Stimulated activated naive CD4-positive, alpha-beta T cell (primary cell): Measurements from ENCODE around the gene GRM7.

Experiments used
- DNase-seq, 6 experiments: peaks; one replicate each; lab custom pipeline; 2025; lab: John Stamatoyannopoulos, UW

The GRM7 gene

GRCh38 chr3:7241584-7242302 is 380.8 kb downstream of the GRM7 start:
- no peak for DNase-seq

DNA sequence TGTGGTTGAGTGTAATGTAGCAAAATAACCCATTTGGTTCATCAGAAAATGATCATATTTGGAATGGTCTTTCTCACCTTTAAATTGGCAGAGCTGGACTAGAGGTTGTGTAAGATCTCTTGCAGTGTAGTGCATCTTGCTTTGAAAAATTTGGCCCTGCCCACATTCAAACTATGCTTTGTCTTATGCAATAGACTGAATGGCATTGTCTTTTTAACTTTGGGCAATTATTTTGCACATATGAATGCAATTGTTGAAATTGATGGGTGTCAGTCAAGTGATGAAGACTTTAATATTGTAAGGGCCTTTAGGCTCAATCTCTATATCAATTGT is 381.4 kb downstream of the GRM7 start:
- no peak for DNase-seq

GRCh38 chr3:7249493-7250076 is 388.7 kb downstream of the GRM7 start:
- DNase-seq, result no peak

GRCh38 chr3:7254251-7254650 is 393.3 kb downstream of the GRM7 start:
- DNase-seq, result no peak

DNA sequence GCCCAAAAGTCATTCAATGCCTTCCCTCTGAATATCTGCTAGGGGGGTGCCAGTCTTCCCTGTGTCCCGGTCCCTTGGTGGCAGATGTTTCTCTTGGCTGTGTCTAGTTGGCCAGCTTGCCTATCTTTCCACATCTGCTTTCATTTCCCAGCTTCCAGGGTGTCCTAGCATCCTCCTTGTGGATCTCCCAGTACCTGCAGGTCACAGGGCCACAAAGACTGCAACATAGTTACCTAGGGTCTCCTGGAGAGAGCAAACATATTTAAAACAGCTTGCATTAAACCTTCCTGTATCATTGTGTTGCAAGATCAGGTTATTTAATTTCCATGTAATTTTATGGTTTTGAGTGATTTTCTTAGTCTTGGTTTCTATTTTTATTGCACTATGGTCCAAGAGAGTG is 400.1 kb downstream of the GRM7 start:
- DNase-seq, result no peak

DNA sequence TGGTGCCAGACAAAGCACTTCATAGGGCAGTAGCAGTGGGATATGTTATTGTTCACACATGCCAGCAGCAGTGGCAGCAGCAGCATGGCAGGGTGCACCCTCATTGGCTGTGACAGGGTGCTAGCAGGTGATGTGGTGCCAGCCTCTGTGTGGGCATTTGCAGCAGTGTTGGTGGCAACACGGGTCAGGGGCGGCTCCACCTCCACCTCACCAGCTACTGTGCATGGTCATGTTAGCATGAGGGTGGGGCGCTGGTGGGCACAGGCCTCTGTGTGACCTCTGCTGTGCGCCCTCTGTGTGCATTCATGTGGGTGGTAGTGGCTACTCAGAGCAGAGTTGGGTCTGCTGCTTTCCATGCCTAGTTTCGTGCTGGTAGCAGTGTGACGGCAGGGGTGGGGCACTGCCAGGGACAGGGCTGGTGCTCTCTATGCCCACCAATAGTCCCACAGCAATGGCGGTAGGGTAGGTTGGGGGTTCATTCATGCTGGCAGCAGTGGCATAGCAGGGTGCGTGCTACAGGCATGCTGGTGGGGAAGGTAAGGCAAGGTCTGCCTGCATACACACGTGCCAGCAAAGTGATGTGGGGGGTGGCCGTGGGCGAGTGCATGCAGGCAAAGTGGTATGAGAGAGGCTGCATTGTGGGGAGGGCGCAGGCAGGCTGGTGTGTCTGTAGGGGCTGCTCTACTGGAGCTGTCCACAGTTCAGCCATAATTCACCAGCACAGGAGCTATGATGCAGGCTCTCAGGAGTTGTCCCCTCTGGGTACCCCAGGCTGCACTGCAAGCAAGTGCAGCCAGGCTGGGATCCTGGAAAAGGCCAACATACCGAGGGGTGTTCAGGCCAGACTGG is 402.7 kb downstream of the GRM7 start:
- no peak for DNase-seq

DNA sequence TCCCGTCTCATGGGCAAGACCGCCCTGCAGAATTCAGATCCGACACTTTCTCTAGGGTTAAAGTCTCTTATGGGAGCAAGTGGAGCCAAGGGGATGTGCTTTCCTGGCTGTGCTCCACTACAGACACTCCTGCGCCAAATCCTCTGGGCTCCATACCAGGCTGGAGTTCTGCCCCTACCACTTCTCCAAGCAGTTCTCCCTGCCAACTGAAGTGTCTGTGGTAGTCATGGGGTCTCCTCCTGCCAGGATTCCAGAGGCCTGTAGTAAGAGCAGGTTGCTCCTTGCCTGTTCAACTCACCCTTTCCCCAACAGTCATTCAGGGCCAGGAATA is 403.2 kb downstream of the GRM7 start:
- DNase-seq, result no peak

DNA sequence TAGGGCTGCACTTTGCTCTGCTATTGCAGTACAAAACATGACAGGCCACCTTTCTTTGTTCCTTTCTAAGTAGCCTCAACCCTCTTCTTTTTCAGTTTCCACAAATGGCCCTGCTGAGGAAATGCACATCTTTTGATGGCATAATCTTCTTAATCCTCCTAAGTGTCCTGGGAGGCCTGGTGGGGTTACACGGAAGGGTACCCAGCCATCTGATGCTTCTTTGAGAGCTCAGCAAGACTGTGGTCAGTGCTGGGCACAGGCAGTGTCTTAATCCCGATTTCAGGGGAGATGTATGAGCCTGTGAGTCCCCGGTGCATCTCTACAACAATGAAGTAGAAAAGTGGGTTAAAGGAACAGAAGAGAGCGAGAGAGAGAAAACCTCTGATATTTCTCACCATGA is 404.8 kb downstream of the GRM7 start:
- no peak for DNase-seq

DNA sequence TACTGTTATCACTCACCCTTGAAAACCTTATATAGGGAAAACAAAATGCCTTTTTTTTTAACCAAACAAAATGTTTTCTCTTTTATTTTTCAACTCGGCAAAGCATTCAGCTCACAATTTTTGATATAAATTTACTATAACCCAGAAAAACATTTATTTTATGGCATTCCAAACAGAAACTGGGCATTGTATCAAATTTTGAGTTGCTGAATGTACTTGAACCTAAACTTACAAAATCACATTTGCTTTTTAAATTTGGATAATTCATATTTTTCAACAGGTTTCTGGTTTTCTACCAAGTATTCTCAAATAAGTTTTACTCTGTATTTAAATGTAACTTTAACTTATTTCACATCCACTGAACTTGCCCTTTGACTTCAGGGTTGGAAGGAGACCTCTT is 405.6 kb downstream of the GRM7 start:
- no peak for DNase-seq

GRCh38 chr3:7270731-7271130 is 409.8 kb downstream of the GRM7 start:
- no peak for DNase-seq

DNA sequence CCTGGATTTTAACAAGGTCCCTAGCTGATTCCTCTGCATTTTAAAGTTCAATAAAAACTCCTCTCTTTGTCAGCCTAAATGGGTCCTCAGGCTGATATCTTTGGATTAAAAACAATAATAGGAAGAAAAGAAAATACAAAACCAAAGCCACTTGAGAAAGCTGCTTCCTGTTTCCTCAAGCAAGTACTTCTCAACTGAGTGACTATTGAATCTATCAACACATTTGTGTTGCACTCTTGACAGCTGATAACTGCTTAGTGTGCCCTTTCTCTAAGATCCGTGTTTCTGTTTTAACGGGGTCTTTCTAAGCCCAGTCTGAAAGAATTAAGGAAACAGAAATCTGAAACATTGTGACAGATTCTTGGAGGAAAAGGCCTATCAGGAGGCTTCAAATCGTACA is 410.7 kb downstream of the GRM7 start:
- no peak for DNase-seq

DNA sequence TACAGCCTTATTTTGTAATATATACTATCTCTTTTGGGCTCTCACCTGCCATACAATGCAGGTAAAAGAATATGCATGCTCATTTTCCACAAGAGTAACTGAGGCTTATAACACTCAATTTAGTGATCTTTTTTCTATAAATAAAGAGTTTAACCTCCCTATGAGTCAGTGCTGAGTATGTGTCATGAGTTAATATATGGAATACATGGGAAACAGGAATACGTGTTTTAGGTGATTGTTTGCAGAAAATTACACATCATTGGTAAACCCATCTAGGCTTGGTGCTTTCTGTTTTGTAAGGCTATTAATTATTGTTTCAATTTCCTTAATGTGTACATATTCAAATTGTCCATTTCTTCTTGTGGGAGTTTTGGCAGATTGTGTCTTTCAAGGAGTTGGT is 411.3 kb downstream of the GRM7 start:
- DNase-seq, result no peak

DNA sequence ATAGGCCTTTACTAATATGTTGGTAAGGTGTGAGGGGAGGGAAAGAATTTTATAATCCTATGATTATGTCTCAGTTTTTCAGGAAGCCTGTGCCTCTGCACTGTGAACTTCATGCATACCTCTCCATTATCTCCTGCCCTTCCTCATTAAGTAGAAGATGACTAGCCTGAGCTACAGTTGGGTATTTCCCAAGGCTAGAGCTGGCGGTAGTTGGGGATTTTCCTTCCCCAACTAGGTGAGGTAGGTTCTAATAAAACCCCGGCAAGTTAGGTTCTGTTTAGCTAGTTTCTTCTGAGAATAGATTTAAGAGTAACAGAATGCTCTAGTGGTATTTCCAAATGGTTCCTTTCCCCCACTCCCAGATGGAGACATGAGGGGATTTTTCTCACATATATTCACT is 414.5 kb downstream of the GRM7 start:
- DNase-seq, result no peak

- no peak for DNase-seq
These were observed 419.4 kb downstream of the GRM7 start for GRCh38 chr3:7280318-7280717.

GRCh38 chr3:7282988-7283387 is 422.1 kb downstream of the GRM7 start:
- DNase-seq, result no peak

DNA sequence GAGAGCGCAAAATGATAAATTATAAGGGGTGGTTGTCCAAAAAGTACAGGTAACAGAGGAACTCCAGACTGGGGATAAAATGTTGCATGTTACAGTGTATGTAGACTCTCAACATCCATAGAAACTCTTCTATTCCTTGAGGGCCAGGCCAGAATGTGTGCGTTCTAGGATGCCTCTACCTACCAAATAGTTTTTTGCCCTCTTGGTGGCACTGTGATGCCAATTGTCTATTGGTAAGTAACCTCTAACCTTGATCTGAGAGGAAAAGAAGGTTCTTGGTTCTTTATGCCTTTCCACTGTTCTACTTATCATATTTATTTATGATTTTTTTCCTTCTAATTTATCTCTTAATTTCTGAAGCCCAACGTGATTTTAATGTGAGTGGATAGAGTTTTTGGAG is 424.6 kb downstream of the GRM7 start:
- DNase-seq, result no peak

DNA sequence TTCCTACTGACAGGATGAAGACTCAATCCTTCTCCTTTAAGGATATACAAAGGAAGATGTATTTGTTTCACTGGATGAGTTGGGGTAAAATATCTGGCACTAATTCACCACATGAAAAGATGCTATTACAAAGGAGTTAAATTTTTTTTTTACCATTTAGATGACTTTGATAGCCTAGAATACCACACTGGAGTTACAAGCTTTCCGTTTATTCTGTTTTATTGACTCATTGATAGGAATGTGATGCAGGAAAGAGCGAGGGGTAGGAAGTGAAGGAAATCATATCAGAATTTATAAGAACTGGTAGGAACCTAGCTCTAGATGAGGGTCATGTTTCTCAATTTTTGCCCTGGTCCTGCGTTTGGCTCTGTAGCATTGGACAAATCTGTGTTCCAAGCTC is 427.2 kb downstream of the GRM7 start:
- no peak for DNase-seq

DNA sequence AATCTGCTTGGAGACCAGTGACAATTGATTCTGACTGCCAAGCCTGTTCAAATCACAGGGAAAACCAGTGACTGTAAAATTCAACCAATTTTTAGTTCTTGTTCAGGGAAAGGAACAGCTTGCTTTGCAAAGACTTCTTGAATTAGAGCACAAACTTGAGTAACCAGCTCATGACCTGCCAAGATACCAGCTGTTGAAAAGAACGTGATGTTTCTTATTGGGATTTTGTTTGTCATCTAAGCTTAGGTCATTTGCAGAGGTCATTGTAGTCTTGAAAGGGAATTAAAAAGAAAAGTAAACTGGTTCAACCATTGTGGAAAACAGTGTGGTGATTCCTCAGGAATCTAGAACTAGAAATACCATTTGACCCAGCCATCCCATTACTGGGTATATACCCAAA is 428.2 kb downstream of the GRM7 start:
- no peak for DNase-seq

DNA sequence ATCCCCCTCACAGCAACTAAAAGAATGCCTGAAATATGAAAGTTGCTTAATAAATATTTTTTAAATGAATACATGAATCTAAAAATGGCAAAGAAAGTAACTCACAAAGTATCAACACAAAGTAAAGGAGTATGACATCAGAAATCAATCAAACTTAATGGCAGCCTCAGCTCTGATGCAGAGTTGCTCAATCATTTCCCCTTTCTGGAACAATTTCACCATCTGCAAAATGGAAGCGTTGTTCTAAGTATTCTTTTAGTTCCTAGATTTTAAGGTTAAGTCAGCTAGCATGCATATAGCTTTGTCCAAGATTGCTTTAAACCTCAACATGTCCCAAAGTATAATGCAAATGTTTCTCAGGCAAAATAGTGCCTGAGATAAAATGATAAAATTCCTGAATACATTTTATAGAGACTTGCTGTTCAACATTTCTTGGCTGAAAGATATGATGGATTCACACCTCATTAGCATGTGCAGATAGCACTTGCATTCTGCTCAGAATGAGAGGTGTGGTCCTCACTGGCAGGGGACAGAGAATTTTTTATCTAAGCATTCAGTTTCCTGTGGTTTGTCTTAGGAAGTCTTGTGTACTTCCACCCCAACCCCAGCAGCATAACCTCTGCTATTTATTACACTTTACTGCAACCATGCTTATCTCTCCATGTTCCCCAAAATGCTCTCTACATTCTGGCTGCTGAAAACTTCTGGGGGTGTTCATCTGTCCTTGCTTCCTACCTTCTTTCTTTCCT is 429.3 kb downstream of the GRM7 start:
- DNase-seq, result no peak

GRCh38 chr3:7292362-7292761 is 431.4 kb downstream of the GRM7 start:
- no peak for DNase-seq

DNA sequence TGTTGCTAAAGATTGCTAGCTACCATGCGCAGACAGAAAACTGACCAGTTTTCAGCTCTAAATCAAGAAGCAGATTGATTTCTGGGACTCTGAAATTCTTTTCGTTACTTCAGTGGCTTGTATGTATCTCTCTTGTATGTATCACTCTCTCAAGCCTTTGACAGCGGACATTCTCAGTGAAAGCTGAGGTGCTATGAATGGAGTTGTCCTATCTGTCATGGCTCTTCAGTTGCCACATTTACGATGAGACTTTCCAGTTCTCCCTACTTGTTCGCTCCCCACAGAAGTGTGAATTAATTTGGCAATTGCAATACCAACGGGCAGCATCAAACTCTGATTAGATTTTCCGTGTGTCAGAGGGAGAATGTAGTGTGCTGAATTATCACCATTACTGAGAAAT is 432.4 kb downstream of the GRM7 start:
- DNase-seq, result no peak

DNA sequence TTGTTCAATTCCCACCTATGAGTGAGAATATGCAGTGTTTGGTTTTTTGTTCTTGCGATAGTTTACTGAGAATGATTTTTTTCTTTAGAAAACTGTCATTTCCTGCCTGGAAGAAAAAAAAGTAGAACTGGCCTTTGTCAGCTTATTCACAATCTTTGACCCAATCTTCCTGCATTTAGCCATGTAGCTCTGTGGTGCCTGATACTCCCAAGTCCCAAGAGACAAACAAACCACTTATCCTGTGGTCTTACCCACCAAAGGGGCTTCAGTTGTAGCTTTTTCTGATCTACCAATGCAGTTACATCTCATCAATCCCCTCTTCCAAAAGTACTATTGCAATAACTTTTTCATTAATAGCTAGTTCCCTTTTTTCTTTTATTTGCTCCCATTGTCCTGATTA is 444.6 kb downstream of the GRM7 start:
- no peak for DNase-seq

DNA sequence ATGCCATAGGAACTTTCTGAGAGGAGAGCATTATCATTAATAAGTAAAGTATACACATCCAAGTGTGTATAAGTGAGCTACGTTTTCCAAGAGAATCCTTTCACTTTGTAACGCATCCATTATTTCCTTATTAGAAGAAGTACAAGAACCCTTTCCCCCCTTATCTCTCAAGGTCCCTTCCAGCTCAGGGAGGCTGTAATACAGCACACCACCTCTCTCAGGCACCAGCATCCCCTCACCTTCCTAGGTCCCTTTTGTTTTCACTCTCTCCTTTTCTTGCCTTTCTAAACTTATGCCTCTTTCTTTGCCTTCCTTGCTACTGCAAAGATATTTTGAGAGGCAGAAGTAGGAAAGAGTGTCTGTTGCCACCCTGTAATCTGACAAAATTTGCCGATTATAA is 446.0 kb downstream of the GRM7 start:
- no peak for DNase-seq
